ENCODE measurements around the gene RNFT2. TPM values are rescaled to one million over a fixed set of nuclear protein-coding genes. Genes with fewer than 3 reads are reported as not detected.
A peak's percentile ranks its signal among the peaks of the same experiment; 100 is the strongest.

The RNFT2 gene
- total RNA-seq, 1 donor from 2014 or later = 1.9 TPM

GRCh38 chr12:116876151-116876869 lies 138.2 kb downstream of the RNFT2 start:
- no peak for DNase-seq (ENCODE audit: low read depth in 2 of 2)

GRCh38 chr12:116878567-116879508 lies 140.7 kb downstream of the RNFT2 start:
- no peak for DNase-seq (ENCODE audit: low read depth in 2 of 2)

GRCh38 chr12:116879509-116880212 lies 141.5 kb downstream of the RNFT2 start:
- no peak for DNase-seq (ENCODE audit: low read depth in 2 of 2)

- DNase-seq (ENCODE audit: low read depth in 2 of 2) = no peak
These were observed 142.2 kb downstream of the RNFT2 start for GRCh38 chr12:116880213-116880816.

GRCh38 chr12:116880817-116881324 lies 142.8 kb downstream of the RNFT2 start:
- DNase-seq (ENCODE audit: low read depth in 2 of 2) = peak; percentile 29 to 70

GRCh38 chr12:116881325-116881876 lies 143.3 kb downstream of the RNFT2 start, which contains the start of gene HRK:
HRK (minus strand) TSS chr12:116881441; CDS start chr12:116881307, 134 bp downstream.
- no peak for DNase-seq (ENCODE audit: low read depth in 2 of 2)

- no peak for DNase-seq (ENCODE audit: low read depth in 2 of 2)
These were observed 143.9 kb downstream of the RNFT2 start for GRCh38 chr12:116881877-116882507.

- peak; percentile 52 to 59 for DNase-seq (ENCODE audit: low read depth in 2 of 2)
These were observed 144.6 kb downstream of the RNFT2 start for GRCh38 chr12:116882742-116883141.

- DNase-seq (ENCODE audit: low read depth in 2 of 2) = no peak
These were observed 146.8 kb downstream of the RNFT2 start for GRCh38 chr12:116884871-116885270.

GRCh38 chr12:116885491-116885890 lies 147.4 kb downstream of the RNFT2 start:
- DNase-seq (ENCODE audit: low read depth in 2 of 2) = no peak

- no peak for DNase-seq (ENCODE audit: low read depth in 2 of 2)
These were observed 149.1 kb downstream of the RNFT2 start for GRCh38 chr12:116887244-116887643.

GRCh38 chr12:116887897-116888296 lies 149.8 kb downstream of the RNFT2 start:
- no peak for DNase-seq (ENCODE audit: low read depth in 2 of 2)

GRCh38 chr12:116890330-116890729 lies 152.2 kb downstream of the RNFT2 start:
- no peak for DNase-seq (ENCODE audit: low read depth in 2 of 2)

- DNase-seq (ENCODE audit: low read depth in 2 of 2) = no peak
These were observed 152.9 kb downstream of the RNFT2 start for GRCh38 chr12:116891019-116891418.

- DNase-seq (ENCODE audit: low read depth in 2 of 2) = no peak
These were observed 154.4 kb downstream of the RNFT2 start for GRCh38 chr12:116892349-116893140.

GRCh38 chr12:116894913-116895312 lies 156.8 kb downstream of the RNFT2 start:
- no peak for DNase-seq (ENCODE audit: low read depth in 2 of 2)

GRCh38 chr12:116896411-116896924 lies 158.4 kb downstream of the RNFT2 start:
- DNase-seq (ENCODE audit: low read depth in 2 of 2) = no peak

GRCh38 chr12:116897476-116897875 lies 159.4 kb downstream of the RNFT2 start:
- no peak for DNase-seq (ENCODE audit: low read depth in 2 of 2)

GRCh38 chr12:116898669-116899068 lies 160.6 kb downstream of the RNFT2 start:
- no peak for DNase-seq (ENCODE audit: low read depth in 2 of 2)
